NCI-H1105 (cell line): ENCODE results near the gene TEF.

Source experiments
- DNase-seq: peaks from one replicate; lab custom pipeline; 2025; lab: John Stamatoyannopoulos, UW

The TEF gene, protein sequence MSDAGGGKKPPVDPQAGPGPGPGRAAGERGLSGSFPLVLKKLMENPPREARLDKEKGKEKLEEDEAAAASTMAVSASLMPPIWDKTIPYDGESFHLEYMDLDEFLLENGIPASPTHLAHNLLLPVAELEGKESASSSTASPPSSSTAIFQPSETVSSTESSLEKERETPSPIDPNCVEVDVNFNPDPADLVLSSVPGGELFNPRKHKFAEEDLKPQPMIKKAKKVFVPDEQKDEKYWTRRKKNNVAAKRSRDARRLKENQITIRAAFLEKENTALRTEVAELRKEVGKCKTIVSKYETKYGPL

GRCh38 chr22:41381329-41382097, at the start of gene TEF:
Gene TEF (plus strand): TSS chr22:41381942. CDS start chr22:41382045, 103 bp downstream.
- peak; percentile 99 for DNase-seq

GRCh38 chr22:41332217-41332939, 49.4 kb upstream of the TEF start:
- DNase-seq: no peak

- DNase-seq: no peak
Observed at GRCh38 chr22:41333806-41334205, 47.9 kb upstream of the TEF start.

DNA sequence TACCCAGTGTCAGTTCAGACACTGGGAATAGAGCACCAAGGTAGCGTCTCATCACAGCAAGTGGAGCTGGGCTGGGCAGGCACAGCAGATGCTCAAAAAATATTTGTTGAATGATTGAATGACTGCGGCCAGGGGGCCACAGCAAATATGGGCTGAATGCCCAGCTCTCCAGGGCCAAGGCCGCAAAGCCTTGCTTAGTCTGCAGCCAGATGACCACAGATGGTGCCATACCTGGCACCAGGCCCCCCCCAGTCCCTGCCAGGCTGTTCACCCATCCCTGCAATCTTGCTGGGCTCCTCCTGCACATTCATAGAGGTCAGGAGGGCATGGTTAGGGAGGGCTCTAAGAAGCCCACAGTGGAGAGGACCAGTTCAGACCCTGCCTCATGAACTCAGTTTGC, 47.5 kb upstream of the TEF start:
- no peak for DNase-seq

DNA sequence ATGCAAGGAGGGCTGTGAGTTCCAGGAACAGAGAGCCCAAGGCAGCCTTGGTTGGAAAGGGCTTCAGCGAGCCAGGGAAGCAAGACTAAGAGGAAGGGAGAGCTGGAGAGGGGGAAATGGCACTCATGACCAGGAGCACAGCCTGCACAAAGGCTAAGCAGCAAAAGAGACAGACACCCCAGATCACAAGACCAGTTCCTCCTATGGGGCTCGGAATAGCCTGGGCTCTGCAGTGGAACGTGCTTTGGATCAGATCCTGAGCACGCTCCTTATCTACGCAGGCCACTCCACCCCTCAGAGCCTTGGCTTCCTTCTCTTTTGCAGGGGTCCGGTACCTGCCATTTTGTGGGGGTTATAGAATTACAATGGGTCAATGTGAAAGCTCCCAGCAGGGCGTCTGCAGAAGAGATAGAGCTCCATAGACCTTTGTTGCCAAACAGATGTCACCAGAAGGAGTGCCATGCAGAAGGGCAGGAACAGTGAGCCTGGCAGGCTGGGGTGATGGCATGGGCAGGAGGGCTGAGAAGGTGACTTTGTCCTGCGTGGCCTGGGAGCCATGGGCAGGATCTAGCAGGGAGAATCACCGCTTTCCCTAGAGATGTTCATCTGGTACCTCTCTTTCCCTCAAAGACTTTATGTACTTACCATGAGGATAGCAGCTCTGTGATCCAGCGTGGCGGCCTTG, 46.6 kb upstream of the TEF start:
- no peak for DNase-seq

- no peak for DNase-seq
Observed at GRCh38 chr22:41338614-41339212, 43.0 kb upstream of the TEF start.

DNA sequence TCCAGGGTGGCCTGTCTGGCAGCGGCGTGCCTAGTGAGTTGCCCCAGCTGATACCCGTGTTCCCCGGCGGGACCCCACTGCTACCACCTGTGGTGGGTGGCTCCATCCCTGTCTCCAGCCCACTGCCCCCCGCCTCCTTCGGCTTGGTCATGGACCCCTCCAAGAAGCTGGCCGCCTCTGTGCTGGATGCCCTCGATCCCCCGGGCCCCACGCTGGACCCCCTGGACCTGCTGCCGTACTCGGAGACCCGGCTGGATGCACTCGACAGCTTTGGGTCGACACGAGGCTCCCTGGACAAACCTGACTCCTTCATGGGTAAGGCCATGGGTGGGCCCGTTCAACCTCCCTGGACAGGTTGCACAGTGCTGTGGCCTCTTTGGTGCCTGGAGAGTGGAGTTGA, 41.9 kb upstream of the TEF start:
- DNase-seq: no peak

DNA sequence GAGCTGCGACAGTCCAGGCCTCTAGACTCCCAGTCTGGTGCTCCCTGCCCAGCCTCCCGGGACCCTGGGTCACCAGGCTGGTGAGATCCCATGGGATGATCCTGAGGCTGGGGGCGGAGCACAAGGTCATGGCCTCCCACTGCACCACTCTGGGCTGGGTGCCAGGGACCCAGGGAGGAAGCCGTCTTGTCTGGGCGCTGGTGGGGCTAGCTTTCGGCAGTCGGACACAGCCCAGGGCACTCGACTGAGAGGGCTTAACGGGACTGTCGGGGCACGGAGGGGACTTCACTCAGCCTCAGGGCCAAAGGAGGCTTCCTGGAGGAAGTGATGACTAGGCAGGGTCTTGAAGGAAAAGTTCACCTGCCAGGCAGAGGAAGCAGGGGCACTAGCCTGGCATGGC, 41.4 kb upstream of the TEF start:
- DNase-seq: no peak

DNA sequence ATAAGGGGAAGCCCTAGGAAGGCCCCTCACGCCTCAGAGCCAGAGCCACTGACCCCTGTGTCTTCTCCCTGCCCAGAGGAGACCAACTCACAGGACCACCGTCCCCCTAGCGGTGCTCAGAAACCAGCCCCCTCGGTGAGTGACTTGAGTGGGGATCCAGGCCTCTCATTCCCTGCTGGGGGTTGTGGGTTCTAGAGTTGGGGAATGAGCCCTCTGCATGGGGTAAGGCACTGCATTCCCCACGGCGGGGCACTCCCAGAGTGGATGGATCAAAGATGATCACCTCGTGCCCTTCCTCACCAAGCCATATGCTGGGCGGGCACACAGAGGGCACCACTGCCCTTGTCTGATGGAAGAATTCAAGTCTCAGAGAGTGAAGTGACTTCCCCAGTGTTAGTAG, 40.7 kb upstream of the TEF start:
- no peak for DNase-seq

- no peak for DNase-seq
Observed at GRCh38 chr22:41341990-41342389, 39.8 kb upstream of the TEF start.

DNA sequence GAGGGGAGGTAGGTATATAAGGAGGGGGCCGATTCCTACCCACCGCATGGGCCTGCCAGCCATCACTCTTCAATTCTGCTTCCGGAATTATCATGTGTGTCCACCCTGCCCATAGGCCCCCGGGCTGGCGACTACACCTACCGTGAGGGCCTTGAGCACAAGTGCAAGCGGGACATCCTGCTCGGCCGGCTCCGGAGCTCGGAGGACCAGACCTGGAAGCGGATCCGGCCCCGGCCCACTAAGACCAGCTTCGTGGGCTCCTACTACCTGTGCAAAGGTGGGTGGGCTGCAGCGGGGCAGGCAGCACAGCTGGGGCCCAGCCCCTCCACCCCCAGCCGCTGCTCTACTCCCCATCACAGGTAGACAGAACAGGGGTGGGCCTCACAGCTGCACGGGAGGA, 38.4 kb upstream of the TEF start:
- DNase-seq: no peak

DNA sequence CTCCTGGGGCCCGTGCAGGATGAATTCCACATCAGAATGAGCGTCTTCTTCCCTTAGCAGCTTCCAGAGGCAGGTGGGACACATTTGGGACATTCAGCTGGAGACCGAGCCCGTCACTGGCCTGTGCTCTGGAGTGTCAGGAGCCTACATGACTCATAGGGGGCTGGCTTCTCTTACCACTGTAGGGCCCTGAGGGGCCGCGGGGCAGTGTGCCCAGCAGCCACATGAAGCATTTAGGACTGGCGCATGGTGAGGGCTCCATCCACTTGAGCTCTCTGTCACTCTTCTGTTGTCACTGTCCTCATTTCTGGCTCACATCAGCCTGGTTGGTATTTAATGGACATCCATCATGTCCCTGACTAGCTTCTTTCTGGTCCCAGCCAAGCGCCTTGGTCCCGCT, 38.0 kb upstream of the TEF start:
- DNase-seq: no peak

- DNase-seq: no peak
Observed at GRCh38 chr22:41344189-41344788, 37.5 kb upstream of the TEF start.

DNA sequence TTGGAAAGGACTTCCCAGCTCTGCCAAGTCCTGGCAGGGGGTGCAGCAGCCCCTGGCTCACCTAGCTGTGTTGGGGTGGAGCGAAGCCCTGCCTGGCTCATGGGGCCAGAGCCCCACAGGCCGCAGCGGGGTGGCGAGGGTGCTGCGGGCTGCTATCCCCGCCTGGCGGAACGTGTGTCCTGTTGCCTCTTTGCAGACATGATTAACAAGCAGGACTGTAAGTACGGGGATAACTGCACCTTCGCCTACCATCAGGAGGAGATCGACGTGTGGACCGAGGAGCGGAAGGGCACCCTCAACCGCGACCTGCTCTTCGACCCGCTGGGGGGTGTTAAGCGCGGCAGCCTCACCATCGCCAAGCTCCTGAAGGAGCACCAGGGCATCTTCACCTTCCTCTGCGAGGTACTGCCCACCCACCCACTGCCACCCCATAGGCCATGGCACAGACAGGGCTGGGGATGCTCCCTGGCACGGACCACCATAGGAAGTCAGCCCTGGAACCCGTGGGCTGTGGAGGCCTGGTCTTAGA, 35.9 kb upstream of the TEF start:
- no peak for DNase-seq

GRCh38 chr22:41347066-41347859, 34.5 kb upstream of the TEF start:
- no peak for DNase-seq

DNA sequence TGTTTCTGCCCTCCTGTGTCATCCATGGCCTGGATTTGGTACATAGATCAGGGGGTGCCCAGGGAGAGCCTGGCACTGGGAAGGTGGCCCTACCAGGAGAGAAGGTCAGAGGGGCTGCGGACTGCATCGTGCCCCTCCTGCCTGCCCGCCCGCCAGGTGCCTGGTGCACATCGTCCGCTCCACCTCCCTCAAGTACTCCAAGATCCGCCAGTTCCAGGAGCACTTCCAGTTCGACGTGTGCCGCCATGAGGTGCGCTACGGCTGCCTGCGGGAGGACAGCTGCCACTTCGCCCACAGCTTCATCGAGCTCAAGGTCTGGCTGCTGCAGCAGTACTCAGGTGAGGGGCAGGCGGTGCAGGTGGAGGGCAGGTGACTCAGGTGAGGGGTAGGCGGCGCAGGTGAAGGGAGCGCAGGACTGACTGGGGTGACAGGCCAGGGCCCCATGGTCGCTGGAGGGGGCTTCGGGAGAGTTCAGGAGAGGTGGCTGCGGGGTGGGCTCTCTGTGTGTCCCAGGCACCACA, 32.7 kb upstream of the TEF start:
- DNase-seq: no peak

GRCh38 chr22:41350087-41350486, 31.7 kb upstream of the TEF start:
- no peak for DNase-seq

- no peak for DNase-seq
Observed at GRCh38 chr22:41351011-41351410, 30.7 kb upstream of the TEF start.

- no peak for DNase-seq
Observed at GRCh38 chr22:41352058-41352457, 29.7 kb upstream of the TEF start.

- DNase-seq: no peak
Observed at GRCh38 chr22:41353862-41354575, 27.7 kb upstream of the TEF start.
